H1 (cell line): Measurements from ENCODE around the gene VCPKMT. TPM values are rescaled to one million over a fixed set of nuclear protein-coding genes. Genes with fewer than 3 reads are reported as not detected.

Source experiments
- CTCF ChIA-PET: fragments of 300-600 bp; sonication (Branson Sonifier 250); formaldehyde crosslinking; loops from one replicate; lab custom pipeline; 2021; ENCODE audit not compliant: partially characterized antibody; lab: Charles Lee
- POLR2A ChIA-PET: fragments of 300-600 bp; sonication (Branson Sonifier 250); formaldehyde crosslinking; loops from one replicate; lab custom pipeline; 2021; ENCODE audit warnings: inconsistent platforms; ENCODE audit not compliant: partially characterized antibody; lab: Charles Lee
- DNase-seq, 2 experiments: peaks; one replicate each; pipeline versions ENCODE4 v3.0.0 to v3.0.0-alpha.2; 2010 to 2022; ENCODE audit warnings: low spot score in 2 of 2, low read depth in 1 of 2, mixed read lengths in 1 of 2
- FAIRE-seq: peaks from 2 replicates; lab custom pipeline; 2011; peaks lifted over from hg19 to GRCh38; lab: Jason Lieb, UNC
- H2AFZ ChIP-seq: 2 replicates; pipeline ENCODE4 v1.8.1; 2012; ENCODE audit warnings: low read length, inconsistent platforms
- H2AK5ac ChIP-seq: 2 replicates; pipeline ENCODE4 v1.6.1; 2013; ENCODE audit warnings: low read depth, low read length
- H2BK120ac ChIP-seq: replicated peaks from 2 replicates; pipeline ENCODE3; 2013; ENCODE audit warnings: low read depth, low read length, inconsistent platforms
- H2BK12ac ChIP-seq: 2 replicates; pipeline ENCODE4 v1.6.1; 2013; ENCODE audit warnings: low read depth, low read length
- H2BK15ac ChIP-seq: 2 replicates; pipeline ENCODE4 v1.6.1; 2013; ENCODE audit warnings: low read length
- H2BK20ac ChIP-seq: 2 replicates; pipeline ENCODE4 v1.6.1; 2013; ENCODE audit warnings: low read length
- H2BK5ac ChIP-seq: 2 replicates; pipeline ENCODE4 v1.6.1; 2013; ENCODE audit warnings: low read depth, low read length
- H3K14ac ChIP-seq: 2 replicates; pipeline ENCODE4 v1.6.1; 2013; ENCODE audit warnings: inconsistent platforms; ENCODE audit not compliant: insufficient read length
- H3K18ac ChIP-seq: 2 replicates; pipeline ENCODE4 v1.6.1; 2013; ENCODE audit warnings: low read length; ENCODE audit errors: extremely low read depth
- H3K23ac ChIP-seq: 2 replicates; pipeline ENCODE4 v1.6.1; 2013; ENCODE audit warnings: inconsistent platforms; ENCODE audit not compliant: insufficient read length
- H3K23me2 ChIP-seq: 2 replicates; pipeline ENCODE4 v1.6.1; 2013; ENCODE audit warnings: low read depth, low read length
- H3K27ac ChIP-seq: 2 replicates; pipeline ENCODE4 v1.6.1; 2011; ENCODE audit warnings: low read depth, low read length, inconsistent platforms
- H3K27me3 ChIP-seq, 4 experiments: replicated peaks in 1 of 4; 1 replicate in 1 of 4; 2 replicates in 3 of 4; pipeline versions ENCODE4 v1.6.1 to v1.8.1; 2011 to 2013; ENCODE audit warnings: low read length in 3 of 4, mild to moderate bottlenecking in 3 of 4, inconsistent platforms in 2 of 4, mixed read lengths in 2 of 4, moderate library complexity in 1 of 4; ENCODE audit not compliant: control insufficient read depth in 3 of 4, insufficient read depth in 3 of 4; ENCODE audit errors: extremely low read depth in 1 of 4
- H3K36me3 ChIP-seq, 4 experiments: 2 replicates each; pipeline versions ENCODE4 v1.6.1 to v1.8.1; 2011 to 2013; ENCODE audit warnings: mild to moderate bottlenecking in 4 of 4, low read length in 3 of 4, moderate library complexity in 2 of 4, control low read depth in 1 of 4, inconsistent platforms in 1 of 4; ENCODE audit not compliant: insufficient read depth in 4 of 4, control insufficient read depth in 2 of 4
- H3K4ac ChIP-seq: replicated peaks from 2 replicates; pipeline ENCODE3; 2013; ENCODE audit warnings: low read length, low read depth, mixed read lengths, inconsistent platforms; ENCODE audit not compliant: insufficient read length
- H3K4me1 ChIP-seq, 4 experiments: replicated peaks in 1 of 4; 1 replicate in 1 of 4; 2 replicates in 3 of 4; pipeline versions ENCODE4 v1.6.1 to v1.8.1; 2011 to 2013; ENCODE audit warnings: low read length in 3 of 4, inconsistent platforms in 2 of 4, mixed read lengths in 1 of 4; ENCODE audit not compliant: insufficient read depth in 4 of 4, control insufficient read depth in 3 of 4
- H3K4me2 ChIP-seq, 2 experiments: 2 replicates each; pipeline versions ENCODE4 v1.6.1 to v1.8.1; 2011 to 2013; ENCODE audit warnings: low read depth in 2 of 2, low read length in 2 of 2, control low read depth in 1 of 2, inconsistent platforms in 1 of 2, mild to moderate bottlenecking in 1 of 2; ENCODE audit not compliant: insufficient read depth in 1 of 2
- H3K4me3 ChIP-seq, 4 experiments: fragments of 200-600, 300-600 bp in 1 of 4; sonication (generic), shearing (Covaris generic), sonication (Bioruptor Twin) in 1 of 4; 2 replicates each; pipeline versions ENCODE4 v1.5.1 to v1.8.1; 2011 to 2016; ENCODE audit warnings: low read length in 4 of 4, low read depth in 3 of 4, control low read depth in 2 of 4, inconsistent platforms in 2 of 4, mild to moderate bottlenecking in 2 of 4, mixed read lengths in 1 of 4, moderate library complexity in 1 of 4; ENCODE audit not compliant: insufficient read depth in 2 of 4; ENCODE audit errors: extremely low read depth in 1 of 4
- H3K56ac ChIP-seq: replicated peaks from 2 replicates; pipeline ENCODE3; 2013; ENCODE audit warnings: low read depth, mild to moderate bottlenecking, mixed read lengths, low read length, inconsistent platforms; ENCODE audit not compliant: insufficient read length
- H3K79me1 ChIP-seq: 2 replicates; pipeline ENCODE4 v1.6.1; 2013; ENCODE audit warnings: low read depth, low read length, control low read depth
- H3K79me2 ChIP-seq, 2 experiments: 2 replicates each; pipeline versions ENCODE4 v1.6.1 to v1.8.1; 2012 to 2013; ENCODE audit warnings: low read length in 2 of 2, mild to moderate bottlenecking in 2 of 2, inconsistent platforms in 1 of 2; ENCODE audit not compliant: insufficient read depth in 2 of 2, control insufficient read depth in 1 of 2
- H3K9ac ChIP-seq, 4 experiments: replicated peaks in 1 of 4; 1 replicate in 1 of 4; 2 replicates in 3 of 4; pipeline versions ENCODE4 v1.6.1 to v1.8.1; 2011 to 2013; ENCODE audit warnings: low read depth in 3 of 4, low read length in 3 of 4, control low read depth in 2 of 4, mild to moderate bottlenecking in 2 of 4, moderate library complexity in 2 of 4, inconsistent platforms in 1 of 4; ENCODE audit errors: extremely low read depth in 1 of 4
- H3K9me3 ChIP-seq, 2 experiments: 2 replicates each; pipeline versions ENCODE4 v1.6.1 to v1.8.1; 2012 to 2013; ENCODE audit warnings: mild to moderate bottlenecking in 2 of 2, moderate library complexity in 2 of 2, control low read depth in 1 of 2, inconsistent platforms in 1 of 2, low read depth in 1 of 2, low read length in 1 of 2, mixed read lengths in 1 of 2; ENCODE audit not compliant: insufficient read depth in 2 of 2
- H4K20me1 ChIP-seq, 2 experiments: replicated peaks in 1 of 2; 2 replicates each; pipeline versions ENCODE3 to v1.8.1; 2011 to 2013; ENCODE audit warnings: inconsistent platforms in 2 of 2, low read length in 2 of 2, mild to moderate bottlenecking in 1 of 2; ENCODE audit not compliant: insufficient read depth in 2 of 2, control insufficient read depth in 1 of 2
- H4K5ac ChIP-seq: 2 replicates; pipeline ENCODE4 v1.6.1; 2013; ENCODE audit warnings: low read length, low read depth, mixed read lengths, inconsistent platforms; ENCODE audit not compliant: insufficient read length
- H4K8ac ChIP-seq: 2 replicates; pipeline ENCODE4 v1.8.0; 2013; ENCODE audit warnings: mild to moderate bottlenecking, moderate library complexity, low read length, inconsistent platforms; ENCODE audit not compliant: insufficient read depth; ENCODE audit errors: extremely low read depth
- H4K91ac ChIP-seq: replicated peaks from 2 replicates; pipeline ENCODE3; 2013; ENCODE audit warnings: low read length, mixed read lengths, inconsistent platforms; ENCODE audit not compliant: insufficient read length
- BACH1 ChIP-seq: IDR thresholded peaks from 2 replicates; pipeline ENCODE4 v1.6.1; 2012; ENCODE audit warnings: low read length, improper control_type of control experiment
- BCL11A ChIP-seq, 2 experiments: IDR thresholded peaks; one replicate each; pipeline ENCODE4 v1.6.1; 2011; ENCODE audit warnings: low read depth in 2 of 2, low read length in 2 of 2, mild to moderate bottlenecking in 2 of 2
- CHD2 ChIP-seq: IDR thresholded peaks from 2 replicates; pipeline ENCODE4 v1.6.1; 2012; ENCODE audit warnings: low read length, improper control_type of control experiment
- EGR1 ChIP-seq: IDR thresholded peaks from 2 replicates; pipeline ENCODE4 v1.6.1; 2011; ENCODE audit warnings: low read depth, low read length, borderline replicate concordance
- FOSL1 ChIP-seq: IDR thresholded peaks from 2 replicates; pipeline ENCODE4 v1.6.1; 2011; ENCODE audit warnings: mild to moderate bottlenecking, low read depth, low read length, moderate library complexity; ENCODE audit not compliant: insufficient read depth
- HDAC6 ChIP-seq: IDR thresholded peaks from one replicate; pipeline ENCODE4 v1.7.1; 2012; ENCODE audit warnings: low read depth, mild to moderate bottlenecking, inconsistent platforms, low read length, moderate library complexity
- POLR2A ChIP-seq, 2 experiments: IDR thresholded peaks; 1 replicate in 1 of 2; 2 replicates in 1 of 2; pipeline ENCODE4 v1.6.1; 2011; ENCODE audit warnings: low read depth in 2 of 2, low read length in 2 of 2, mild to moderate bottlenecking in 2 of 2; ENCODE audit errors: control extremely low read depth in 1 of 2
- POLR2AphosphoS5 ChIP-seq: IDR thresholded peaks from 2 replicates; pipeline ENCODE4 v1.6.1; 2011; ENCODE audit warnings: low read depth, low read length
- RXRA ChIP-seq: IDR thresholded peaks from 2 replicates; pipeline ENCODE4 v1.6.1; 2011; ENCODE audit warnings: low read depth, mild to moderate bottlenecking, low read length, moderate library complexity; ENCODE audit not compliant: insufficient read depth
- SAP30 ChIP-seq: fragments of 300-600 bp; sonication (generic); IDR thresholded peaks from 2 replicates; pipeline ENCODE4 v1.7.1; 2012; ENCODE audit warnings: low read length, moderate library complexity, mild to moderate bottlenecking, inconsistent platforms; ENCODE audit not compliant: insufficient read depth, insufficient replicate concordance
- SIN3A ChIP-seq, 2 experiments: IDR thresholded peaks in 1 of 2; conservative IDR thresholded peaks in 1 of 2; 2 replicates each; pipeline ENCODE4 v1.6.1; 2011 to 2012; ENCODE audit warnings: low read length in 2 of 2, improper control_type of control experiment in 1 of 2, low read depth in 1 of 2, mild to moderate bottlenecking in 1 of 2
- SRF ChIP-seq: IDR thresholded peaks from 2 replicates; pipeline ENCODE4 v1.6.1; 2011; ENCODE audit warnings: mild to moderate bottlenecking, low read depth, low read length, moderate library complexity
- TAF1 ChIP-seq: IDR thresholded peaks from 2 replicates; pipeline ENCODE4 v1.6.1; 2011; ENCODE audit warnings: mild to moderate bottlenecking, low read depth, low read length
- TAF7 ChIP-seq: optimal IDR thresholded peaks from 2 replicates; pipeline ENCODE3; 2011; ENCODE audit warnings: low read depth, mild to moderate bottlenecking, inconsistent platforms, low read length, moderate library complexity, borderline replicate concordance
- TBP ChIP-seq: IDR thresholded peaks from 2 replicates; pipeline ENCODE4 v1.6.1; 2011; ENCODE audit warnings: low read depth, low read length, improper control_type of control experiment
- WGBS, 2 experiments: shearing (Covaris generic) in 1 of 2; methylation state at CpG; one replicate each; pipeline versions ENCODE4 v1.1.6 to v1.1.7; 2013 to 2015; ENCODE audit warnings: low lambda C conversion rate in 2 of 2, mixed read lengths in 2 of 2, inconsistent platforms in 1 of 2, low coverage in 1 of 2, missing lambda C conversion rate in 1 of 2; ENCODE audit not compliant: insufficient replicate concordance in 2 of 2, insufficient coverage in 1 of 2, insufficient read length in 1 of 2; ENCODE audit errors: extremely low coverage in 1 of 2, missing lambda C conversion rate in 1 of 2; 5-methylcytosine and 5-hydroxymethylcytosine counted together
- polyA plus RNA-seq, 7 experiments: library from polyadenylated mRNA; depleted of rRNA in 3 of 7; stranded (reverse) in 5 of 7; unstranded in 2 of 7; fragments of >200 nt in 5 of 7; fragments of 200-250 nt in 2 of 7; gene quantifications; 1 replicate in 5 of 7; 2 replicates in 1 of 7; 4 replicates in 1 of 7; pipeline versions ENCODE4 v1.2.1 to v1.2.3, GENCODE V29; 2011 to 2013; ENCODE audit warnings: missing spikeins in 2 of 7, mixed read lengths in 2 of 7
- total RNA-seq: library from RNA; stranded (reverse); fragmentation: NEBNext Ultra II Directional; extraction: Animal tissue kit (Norgen Biotek cat#: 25700); gene quantifications from 2 replicates; pipeline ENCODE4 v1.2.1, GENCODE V29; 2021

VCPKMT gene
- total and polyA plus RNA-seq, 2 of the 8 experiments (the other 6 are each of a cell fraction or from before 2014, with no cell fraction given) = 3.8 to 7.1 TPM

DNA sequence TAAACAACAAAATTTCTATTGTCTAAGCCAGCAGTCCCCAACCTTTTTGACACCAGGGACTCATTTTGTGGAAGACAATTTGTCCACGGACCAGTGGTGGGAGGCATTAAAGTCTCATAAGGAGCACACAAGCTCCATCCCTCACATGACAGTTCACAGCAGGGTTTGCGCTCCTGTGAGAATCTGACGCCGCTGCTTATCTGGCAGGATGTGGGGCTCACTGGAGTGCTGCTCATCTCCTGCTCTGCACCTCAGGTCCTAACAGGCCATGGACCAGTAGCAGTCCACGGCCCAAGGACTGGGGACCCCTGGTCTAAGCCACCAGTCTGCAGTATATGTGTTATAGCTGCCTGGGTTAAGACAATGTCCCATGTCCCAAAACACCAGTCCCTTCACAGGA, 27.2 kb downstream of the VCPKMT start:
- H3K23ac ChIP-seq = no peak overlapping the region
- H4K8ac ChIP-seq = no peak overlapping the region
- DNase-seq (no peak), FAIRE-seq (no peak)
- H2BK12ac ChIP-seq = no peak overlapping the region
- H3K23me2 ChIP-seq = no peaks in the 10 kb centered on the region; the same call in 1 of the 2 replicates
- H3K36me3 ChIP-seq = no peaks in the 10 kb centered on the region
- H4K20me1 ChIP-seq = no peaks in the 10 kb centered on the region
- no peak overlapping the region for H3K14ac ChIP-seq
- no peak overlapping the region for H2BK120ac ChIP-seq
- no peak overlapping the region for H3K4ac ChIP-seq
- H4K91ac ChIP-seq = no peak overlapping the region
- H3K79me2 ChIP-seq = no peaks in the 10 kb centered on the region
- H3K9me3 ChIP-seq = no peaks in the 10 kb centered on the region
- H3K27me3 ChIP-seq = no peaks in the 10 kb centered on the region; a peak in 1 of 7 replicates
- no peak overlapping the region for H2AFZ ChIP-seq
- H3K18ac ChIP-seq = no peak overlapping the region
- H3K79me1 ChIP-seq = no peaks in the 10 kb centered on the region
- no peak overlapping the region for H3K56ac ChIP-seq
- H2BK15ac ChIP-seq = no peak overlapping the region
- H2AK5ac ChIP-seq = no peak overlapping the region
- peaks cover 0 to 5% (median 3%) of the 10 kb centered on the region in 4 experiments; a peak in 3 of 7 replicates for H3K4me1 ChIP-seq
- ChIA-PET POLR2A (interaction anchor here (1.6 kb wide), 1 partner anchor 24 kb away, joined by 3 read pairs; no protein-coding TSS in a partner anchor), CTCF (interaction anchor here (0.6 to 1.9 kb wide), 3 partner anchors 156 to 287 kb away, joined by 3 to 9 read pairs (median 3); no protein-coding TSS in a partner anchor)
- no peak overlapping the region for H4K5ac ChIP-seq
- H3K4me3 ChIP-seq = no peak overlapping the region
- H3K27ac ChIP-seq = no peak overlapping the region
- H3K4me2 ChIP-seq = no peak overlapping the region
- 90% methylated on average over 5 of the region's 5 CpGs; no CpG with 5 or more reads in 1 of the 2 experiments for WGBS, 2 experiments
- H3K9ac ChIP-seq = no peak overlapping the region
- H2BK5ac ChIP-seq = no peak overlapping the region
- H2BK20ac ChIP-seq = no peak overlapping the region
- no peak for TF ChIP-seq TAF7
- no peak for TF ChIP-seq SIN3A (conservative IDR thresholded peaks at IDR 0.05 in 1 of 2, IDR thresholded peaks at IDR 0.05 in 1 of 2; ENCODE audit: low read depth in 1 of 2, low read length in 2 of 2)
- no peak for TF ChIP-seq BCL11A (IDR thresholded peaks at IDR 0.05; ENCODE audit: low read depth in 2 of 2, low read length in 2 of 2)
- TF ChIP-seq BACH1 = no peak
- TF ChIP-seq FOSL1 = no peak
- no peak for TF ChIP-seq POLR2A (IDR thresholded peaks at IDR 0.05; ENCODE audit: control extremely low read depth in 1 of 2, low read depth in 2 of 2, low read length in 2 of 2)
- no peak for TF ChIP-seq SRF
- no peak for TF ChIP-seq CHD2
- no peak for TF ChIP-seq HDAC6
- TF ChIP-seq TAF1 = no peak
- TF ChIP-seq RXRA = no peak
- no peak for TF ChIP-seq EGR1
- no peak for TF ChIP-seq POLR2AphosphoS5
- TF ChIP-seq SAP30 = no peak
- TF ChIP-seq TBP = no peak
